Measurements from ENCODE around the gene NPSR1.

DNA sequence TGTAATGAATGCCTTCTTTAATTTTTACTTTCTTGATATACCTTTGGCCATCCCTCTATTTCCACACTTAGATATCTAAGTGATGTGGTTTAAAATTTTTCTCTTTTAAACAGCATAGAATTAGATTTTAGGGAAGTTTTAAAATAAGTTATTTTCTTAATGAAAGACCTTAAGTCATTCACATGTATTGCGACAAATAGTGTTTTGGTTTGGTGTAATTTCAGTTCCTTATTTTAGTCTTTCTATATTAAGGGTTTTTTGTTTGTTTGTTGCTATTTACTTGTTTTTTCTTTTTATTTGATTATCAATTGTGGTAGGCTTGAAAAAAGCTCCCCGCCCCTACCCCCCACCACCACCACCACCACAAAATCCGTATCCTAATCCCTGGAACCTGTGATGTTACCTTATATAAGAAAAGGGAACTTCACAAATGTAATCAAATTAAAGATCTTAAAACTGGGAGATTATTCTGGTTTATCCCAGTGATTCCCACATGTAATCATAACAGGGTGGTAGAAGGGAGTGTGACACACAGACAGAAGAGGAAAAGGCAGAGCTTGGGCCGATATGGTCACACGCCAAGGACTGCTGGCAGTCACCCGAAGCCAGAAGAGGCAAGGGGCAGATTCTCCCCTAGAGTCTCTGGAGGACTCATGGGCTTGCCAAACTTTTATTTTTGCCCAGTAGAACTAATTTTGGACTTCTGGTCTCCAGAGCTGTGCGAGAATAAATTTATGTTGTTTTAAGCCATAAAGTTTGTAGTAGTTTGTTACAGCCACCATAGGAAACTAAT lies 149.7 kb downstream of the NPSR1 start:
- TF ChIP-seq TAF1 (IDR thresholded peaks at IDR 0.05; ENCODE audit: borderline replicate concordance, low read depth, low read length) (no peak), POLR2AphosphoS5 (IDR thresholded peaks at IDR 0.05; ENCODE audit: low read depth, low read length) (no peak), POLR2A (IDR thresholded peaks at IDR 0.05; ENCODE audit: low read depth, low read length) (no peak)
